ENCODE results near the gene DIABLO. TPM values are rescaled to one million over a fixed set of nuclear protein-coding genes. Genes with fewer than 3 reads are reported as not detected.
"Not testable (repeated sequence)": the region's sequence is repeated elsewhere in the genome, so short reads cannot be mapped to it uniquely, and the experiment has no call there.

Gene DIABLO
- total and polyA plus RNA-seq, 9 of the 15 experiments (the other 6 are each of a cell fraction or from before 2014, with no cell fraction given): 37.3 to 101 (median 80.1) TPM

- H3K4me1 ChIP-seq (replicated peaks in 1 of 2; ENCODE audit: control insufficient read depth in 2 of 2, insufficient read depth in 2 of 2, low read length in 2 of 2): peaks cover 0 to 12% of the 10 kb centered on the region in 2 experiments; a peak in 2 of 5 replicates
- POLR2A ChIA-PET: interaction anchor here (0.7 to 2.5 kb wide), 3 partner anchors 21 to 1860 kb away, joined by 4 to 6 read pairs (median 5); partner anchors contain the start of gene DIABLO
- 0% methylated on average over 1 of the region's 1 CpG for WGBS (ENCODE audit: insufficient coverage, low coverage, missing lambda C conversion rate)
- ATAC-seq (no peak), FAIRE-seq (no peak), DNase-seq (ENCODE audit: extremely low read depth in 1 of 4, low spot score in 3 of 4) (peak in 1 of 4 experiments; percentile 16)
- peak overlapping the region; percentile 75 to 99 for H3K9ac ChIP-seq (ENCODE audit: insufficient read depth in 1 of 2, low read depth in 2 of 2, low read length in 2 of 2)
- H3K4me2 ChIP-seq (ENCODE audit: insufficient read depth, low read length): peak overlapping the region; percentile 97
- H2AFZ ChIP-seq (ENCODE audit: low read depth, low read length): peak overlapping the region; percentile 98
- H3K27me3 ChIP-seq (ENCODE audit: control insufficient read depth in 2 of 2, insufficient read depth in 2 of 2, low read length in 2 of 2): no peaks in the 10 kb centered on the region
- peak overlapping the region; percentile 79 for H3K27ac ChIP-seq (ENCODE audit: extremely low read depth, low read depth, low read length)
- peak overlapping the region; percentile 85 for H3K4me3 ChIP-seq
- CTCF ChIA-PET (ENCODE audit: low intra/inter-chr PET ratio): no interaction called here
- no peak for TF ChIP-seq ATF6 (CRISPR knock-in tag; IDR thresholded peaks at IDR 0.05)
- no peak for TF ChIP-seq ZBTB7A (IDR thresholded peaks at IDR 0.05; ENCODE audit: borderline replicate concordance, control insufficient read depth, low read depth, low read length)
- no peak for TF ChIP-seq MED1 (CRISPR knock-in tag; IDR thresholded peaks at IDR 0.05; ENCODE audit: borderline replicate concordance)
- TF ChIP-seq NR2C1 (IDR thresholded peaks at IDR 0.05): no peak
- TF ChIP-seq NR2C1 (tag; IDR thresholded peaks at IDR 0.05): no peak
- in situ Hi-C loops (cut with MboI): no loop called here
- intact Hi-C loops (cut with micrococcal nuclease): loop anchor here (5.0 kb wide), 1 partner anchor 38 kb away; the partner anchor contains the start of gene DIABLO
- H3K9me1 ChIP-seq (ENCODE audit: control insufficient read depth, insufficient read depth, low read length): peaks cover 2% of the 10 kb centered on the region
- no TSS peak for BruUV-seq (replicated peaks)
- peaks cover 25% of the 10 kb centered on the region for H3K79me2 ChIP-seq (ENCODE audit: control insufficient read depth, insufficient read depth, low read length)
- no peaks in the 10 kb centered on the region for H4K20me1 ChIP-seq (replicated peaks; ENCODE audit: control insufficient read depth, insufficient read depth, low read length)
- H3K9me3 ChIP-seq (replicated peaks; ENCODE audit: control insufficient read depth, insufficient read depth, low read depth, low read length): no peaks in the 10 kb centered on the region
- H3K36me3 ChIP-seq (ENCODE audit: control insufficient read depth, insufficient read depth, low read length): peaks cover 24% of the 10 kb centered on the region; the same call in 2 of the 3 replicates
Observed at GRCh38 chr12:122265476-122265875, 39.6 kb upstream of the DIABLO start.

GRCh38 chr12:122260735-122261134 lies 34.9 kb upstream of the DIABLO start:
- H3K9me1 ChIP-seq (ENCODE audit: control insufficient read depth, insufficient read depth, low read length); ATAC-seq; H2AFZ ChIP-seq (ENCODE audit: low read depth, low read length); H3K4me3 ChIP-seq; H3K9me3 ChIP-seq (replicated peaks; ENCODE audit: control insufficient read depth, insufficient read depth, low read depth, low read length); CTCF ChIA-PET (ENCODE audit: low intra/inter-chr PET ratio); H3K27ac ChIP-seq (ENCODE audit: extremely low read depth, low read depth, low read length); H3K27me3 ChIP-seq (ENCODE audit: control insufficient read depth in 2 of 2, insufficient read depth in 2 of 2, low read length in 2 of 2); in situ Hi-C loops (cut with MboI); H3K4me2 ChIP-seq (ENCODE audit: insufficient read depth, low read length); FAIRE-seq; intact Hi-C loops (cut with micrococcal nuclease); H4K20me1 ChIP-seq (replicated peaks; ENCODE audit: control insufficient read depth, insufficient read depth, low read length); H3K9ac ChIP-seq (ENCODE audit: insufficient read depth in 1 of 2, low read depth in 2 of 2, low read length in 2 of 2); H3K4me1 ChIP-seq (replicated peaks in 1 of 2; ENCODE audit: control insufficient read depth in 2 of 2, insufficient read depth in 2 of 2, low read length in 2 of 2); DNase-seq (ENCODE audit: extremely low read depth in 1 of 4, low spot score in 3 of 4); BruUV-seq (replicated peaks): not testable (repeated sequence)
- Histone ChIP-seq H3K36me3 (ENCODE audit: control insufficient read depth, insufficient read depth, low read length) (peaks cover 58% of the 10 kb centered on the region; the same call in 2 of the 3 replicates), H3K79me2 (ENCODE audit: control insufficient read depth, insufficient read depth, low read length) (peaks cover 13% of the 10 kb centered on the region)
- POLR2A ChIA-PET: interaction anchor here (1.3 kb wide), 1 partner anchor 16 kb away, joined by 4 read pairs; no protein-coding TSS in a partner anchor
- 83% methylated on average over 14 of the region's 14 CpGs for WGBS (ENCODE audit: insufficient coverage, low coverage, missing lambda C conversion rate)

GRCh38 chr12:122258939-122259338 lies 33.1 kb upstream of the DIABLO start:
- H3K4me2 ChIP-seq (ENCODE audit: insufficient read depth, low read length); H3K9ac ChIP-seq (ENCODE audit: insufficient read depth in 1 of 2, low read depth in 2 of 2, low read length in 2 of 2); H3K4me3 ChIP-seq; BruUV-seq (replicated peaks); H3K9me3 ChIP-seq (replicated peaks; ENCODE audit: control insufficient read depth, insufficient read depth, low read depth, low read length); CTCF ChIA-PET (ENCODE audit: low intra/inter-chr PET ratio); H4K20me1 ChIP-seq (replicated peaks; ENCODE audit: control insufficient read depth, insufficient read depth, low read length); POLR2A ChIA-PET; in situ Hi-C loops (cut with MboI); DNase-seq (ENCODE audit: extremely low read depth in 1 of 4, low spot score in 3 of 4); intact Hi-C loops (cut with micrococcal nuclease); H3K4me1 ChIP-seq (replicated peaks in 1 of 2; ENCODE audit: control insufficient read depth in 2 of 2, insufficient read depth in 2 of 2, low read length in 2 of 2); H3K27me3 ChIP-seq (ENCODE audit: control insufficient read depth in 2 of 2, insufficient read depth in 2 of 2, low read length in 2 of 2); H2AFZ ChIP-seq (ENCODE audit: low read depth, low read length); ATAC-seq; FAIRE-seq; H3K9me1 ChIP-seq (ENCODE audit: control insufficient read depth, insufficient read depth, low read length); H3K27ac ChIP-seq (ENCODE audit: extremely low read depth, low read depth, low read length); H3K79me2 ChIP-seq (ENCODE audit: control insufficient read depth, insufficient read depth, low read length): not testable (repeated sequence)
- WGBS (ENCODE audit: insufficient coverage, low coverage, missing lambda C conversion rate): 67% methylated on average over 2 of the region's 4 CpGs
- H3K36me3 ChIP-seq (ENCODE audit: control insufficient read depth, insufficient read depth, low read length): peaks cover 63% of the 10 kb centered on the region; the same call in 2 of the 3 replicates
